Measurements from ENCODE around the gene TMEM87A. TPM values are rescaled to one million over a fixed set of nuclear protein-coding genes. Genes with fewer than 3 reads are reported as not detected.

The TMEM87A gene
- total RNA-seq, 1 donor from 2014 or later: 49.5 TPM

- Mint-ChIP-seq H3K27ac (ENCODE audit: unreplicated experiment) (no peak overlapping the region), H3K27me3 (ENCODE audit: low read depth) (no peaks in the 10 kb centered on the region), H3K9me3 (ENCODE audit: low read depth) (peaks cover 3% of the 10 kb centered on the region), H3K4me1 (ENCODE audit: low read depth) (peaks cover 3% of the 10 kb centered on the region), H3K36me3 (ENCODE audit: low read depth) (peaks cover 20% of the 10 kb centered on the region), H3K4me3 (ENCODE audit: unreplicated experiment) (no peak overlapping the region)
- no peak for DNase-seq (ENCODE audit: low spot score)
- TF ChIP-seq CTCF (IDR thresholded peaks at IDR 0.05): no peak
Measured at GRCh38 chr15:42198516-42198915, 74.7 kb downstream of the TMEM87A start.

GRCh38 chr15:42194513-42194912 lies 78.7 kb downstream of the TMEM87A start:
- Mint-ChIP-seq H3K36me3 (ENCODE audit: low read depth) (peaks cover 26% of the 10 kb centered on the region), H3K27me3 (ENCODE audit: low read depth) (no peaks in the 10 kb centered on the region), H3K4me3 (ENCODE audit: unreplicated experiment) (no peak overlapping the region), H3K27ac (ENCODE audit: unreplicated experiment) (no peak overlapping the region), H3K9me3 (ENCODE audit: low read depth) (peaks cover 3% of the 10 kb centered on the region), H3K4me1 (ENCODE audit: low read depth) (no peaks in the 10 kb centered on the region)
- no peak for TF ChIP-seq CTCF (IDR thresholded peaks at IDR 0.05)
- DNase-seq (ENCODE audit: low spot score): no peak

- Mint-ChIP-seq H3K27me3 (ENCODE audit: low read depth) (no peaks in the 10 kb centered on the region), H3K4me3 (ENCODE audit: unreplicated experiment) (no peak overlapping the region), H3K9me3 (ENCODE audit: low read depth) (peaks cover 3% of the 10 kb centered on the region), H3K4me1 (ENCODE audit: low read depth) (no peaks in the 10 kb centered on the region), H3K36me3 (ENCODE audit: low read depth) (peaks cover 30% of the 10 kb centered on the region), H3K27ac (ENCODE audit: unreplicated experiment) (no peak overlapping the region)
- no peak for TF ChIP-seq CTCF (IDR thresholded peaks at IDR 0.05)
- no peak for DNase-seq (ENCODE audit: low spot score)
Measured at GRCh38 chr15:42193383-42193782, 79.8 kb downstream of the TMEM87A start.

GRCh38 chr15:42191610-42192346 lies 81.5 kb downstream of the TMEM87A start:
- no peak overlapping the region for H3K27ac Mint-ChIP-seq (ENCODE audit: unreplicated experiment)
- peaks cover 36% of the 10 kb centered on the region for H3K36me3 Mint-ChIP-seq (ENCODE audit: low read depth)

GRCh38 chr15:42190370-42190769 lies 82.9 kb downstream of the TMEM87A start:
- no peak overlapping the region for H3K4me3 Mint-ChIP-seq (ENCODE audit: unreplicated experiment)
- no peak for DNase-seq (ENCODE audit: low spot score)
- H3K27ac Mint-ChIP-seq (ENCODE audit: unreplicated experiment): no peak overlapping the region
- H3K27me3 Mint-ChIP-seq (ENCODE audit: low read depth): no peaks in the 10 kb centered on the region
- no peaks in the 10 kb centered on the region for H3K9me3 Mint-ChIP-seq (ENCODE audit: low read depth)
- H3K4me1 Mint-ChIP-seq (ENCODE audit: low read depth): no peaks in the 10 kb centered on the region
- peaks cover 38% of the 10 kb centered on the region for H3K36me3 Mint-ChIP-seq (ENCODE audit: low read depth)
- no peak for TF ChIP-seq CTCF (IDR thresholded peaks at IDR 0.05)

More at GRCh38 chr15:42191610-42192346, 81.5 kb downstream of the TMEM87A start:
- Mint-ChIP-seq H3K9me3 (ENCODE audit: low read depth) (peaks cover 3% of the 10 kb centered on the region), H3K4me3 (ENCODE audit: unreplicated experiment) (no peak overlapping the region), H3K4me1 (ENCODE audit: low read depth) (no peaks in the 10 kb centered on the region), H3K27me3 (ENCODE audit: low read depth) (no peaks in the 10 kb centered on the region)
- no peak for TF ChIP-seq CTCF (IDR thresholded peaks at IDR 0.05)
- no peak for DNase-seq (ENCODE audit: low spot score)
